Right atrium auricular region (tissue), 2 donors: ENCODE results near the gene PALLD. TPM values are rescaled to one million over a fixed set of nuclear protein-coding genes. Genes with fewer than 3 reads are reported as not detected.

Experiments used
- DNase-seq: peaks from one replicate; pipeline ENCODE4 v3.0.0-alpha.2; 2019; ENCODE audit warnings: low spot score
- H3K27ac ChIP-seq, 2 donors: fragments of 200-600 bp; sonication (generic); 1 replicate in 1 of 2; 2 replicates in 1 of 2; pipeline ENCODE4 v1.5.1; 2016 to 2019
- H3K27me3 ChIP-seq, 2 donors: fragments of 200-600 bp; sonication (generic); one replicate each; pipeline versions ENCODE4 v1.5.1 to v1.6.0; 2017 to 2019
- H3K36me3 ChIP-seq: fragments of 200-600 bp; sonication (generic); one replicate; pipeline ENCODE4 v1.5.1; 2016
- H3K4me1 ChIP-seq, 2 donors: fragments of 200-600 bp; sonication (generic); one replicate each; pipeline versions ENCODE4 v1.5.1 to v1.6.0; 2017 to 2019
- H3K4me3 ChIP-seq, 2 donors: fragments of 200-600 bp; sonication (generic); 1 replicate in 1 of 2; 2 replicates in 1 of 2; pipeline ENCODE4 v1.5.1; 2017 to 2019; ENCODE audit warnings: mild to moderate bottlenecking in 1 of 2, moderate library complexity in 1 of 2
- H3K9me3 ChIP-seq, 2 donors: fragments of 200-600 bp; sonication (generic); one replicate each; pipeline ENCODE4 v1.5.1; 2019
- total RNA-seq, 2 donors: library from RNA; depleted of rRNA; stranded (reverse); fragments of >200 nt; gene quantifications; one replicate each; pipeline ENCODE4 v1.1.0, GENCODE V29; 2016
- TF ChIP-seq, protein P1 (sequence below), 2 donors: fragments of 200-600 bp; sonication (generic); IDR thresholded peaks; one replicate each; pipeline ENCODE4 v1.5.1; 2019; ENCODE audit warnings: antibody characterized with exemption in 2 of 2

PALLD gene
- total RNA-seq, 2 donors from 2014 or later: 764 to 782 TPM

DNA sequence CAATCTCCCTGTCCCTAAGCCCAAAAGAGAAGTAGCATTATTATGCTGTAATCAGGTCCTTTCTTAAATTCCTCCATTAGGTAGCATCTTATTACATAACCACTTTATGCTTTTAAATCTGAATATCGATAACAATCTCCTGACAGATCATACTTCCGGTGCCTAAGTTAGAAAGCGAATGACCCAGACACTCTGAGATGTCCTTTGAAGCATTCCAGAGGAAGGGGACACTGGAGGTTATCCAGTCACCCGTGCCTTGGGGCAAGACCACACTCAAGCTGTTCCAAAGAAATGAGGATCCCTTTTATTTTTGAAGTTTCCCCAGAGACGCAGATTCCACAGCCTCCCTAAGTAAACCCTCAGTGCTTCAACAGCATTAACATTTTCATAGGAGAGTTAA, 125.7 kb downstream of the PALLD start:
- TF ChIP-seq, protein P1, sequence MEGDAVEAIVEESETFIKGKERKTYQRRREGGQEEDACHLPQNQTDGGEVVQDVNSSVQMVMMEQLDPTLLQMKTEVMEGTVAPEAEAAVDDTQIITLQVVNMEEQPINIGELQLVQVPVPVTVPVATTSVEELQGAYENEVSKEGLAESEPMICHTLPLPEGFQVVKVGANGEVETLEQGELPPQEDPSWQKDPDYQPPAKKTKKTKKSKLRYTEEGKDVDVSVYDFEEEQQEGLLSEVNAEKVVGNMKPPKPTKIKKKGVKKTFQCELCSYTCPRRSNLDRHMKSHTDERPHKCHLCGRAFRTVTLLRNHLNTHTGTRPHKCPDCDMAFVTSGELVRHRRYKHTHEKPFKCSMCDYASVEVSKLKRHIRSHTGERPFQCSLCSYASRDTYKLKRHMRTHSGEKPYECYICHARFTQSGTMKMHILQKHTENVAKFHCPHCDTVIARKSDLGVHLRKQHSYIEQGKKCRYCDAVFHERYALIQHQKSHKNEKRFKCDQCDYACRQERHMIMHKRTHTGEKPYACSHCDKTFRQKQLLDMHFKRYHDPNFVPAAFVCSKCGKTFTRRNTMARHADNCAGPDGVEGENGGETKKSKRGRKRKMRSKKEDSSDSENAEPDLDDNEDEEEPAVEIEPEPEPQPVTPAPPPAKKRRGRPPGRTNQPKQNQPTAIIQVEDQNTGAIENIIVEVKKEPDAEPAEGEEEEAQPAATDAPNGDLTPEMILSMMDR (IDR thresholded peaks at IDR 0.05): no peak
- no peaks in the 10 kb centered on the region for H3K36me3 ChIP-seq
- H3K27ac ChIP-seq: peak overlapping the region in 1 of 2 donors; percentile 88
- no peaks in the 10 kb centered on the region for H3K27me3 ChIP-seq
- no peak overlapping the region for H3K4me3 ChIP-seq
- H3K4me1 ChIP-seq: peaks cover 0 to 13% of the 10 kb centered on the region in 2 donors
- no peaks in the 10 kb centered on the region for H3K9me3 ChIP-seq
- DNase-seq: no peak

DNA sequence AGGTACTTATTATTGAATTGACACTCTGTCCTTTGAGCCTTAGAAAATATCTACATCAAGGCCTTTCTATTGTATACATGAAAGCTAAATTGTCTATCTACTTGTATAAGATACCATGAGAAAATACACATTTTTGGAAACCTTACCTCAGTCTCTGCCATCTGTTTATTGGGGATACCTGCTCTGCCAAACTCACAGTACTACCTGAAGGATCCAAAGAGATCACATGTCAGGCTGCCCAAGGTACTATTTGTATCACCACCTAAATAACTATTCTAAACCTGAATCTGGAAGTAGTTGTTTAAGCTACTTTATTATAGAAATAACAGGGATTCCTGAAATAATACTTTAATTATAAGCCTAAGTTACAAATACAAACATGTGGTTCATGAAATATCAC, 126.2 kb downstream of the PALLD start:
- peaks cover 0 to 13% of the 10 kb centered on the region in 2 donors for H3K4me1 ChIP-seq
- no peaks in the 10 kb centered on the region for H3K27me3 ChIP-seq
- no peaks in the 10 kb centered on the region for H3K36me3 ChIP-seq
- DNase-seq: no peak
- TF ChIP-seq, protein P1 (IDR thresholded peaks at IDR 0.05): no peak
- no peak overlapping the region for H3K4me3 ChIP-seq
- H3K9me3 ChIP-seq: no peaks in the 10 kb centered on the region
- peak overlapping the region in 1 of 2 donors; percentile 88 for H3K27ac ChIP-seq

DNA sequence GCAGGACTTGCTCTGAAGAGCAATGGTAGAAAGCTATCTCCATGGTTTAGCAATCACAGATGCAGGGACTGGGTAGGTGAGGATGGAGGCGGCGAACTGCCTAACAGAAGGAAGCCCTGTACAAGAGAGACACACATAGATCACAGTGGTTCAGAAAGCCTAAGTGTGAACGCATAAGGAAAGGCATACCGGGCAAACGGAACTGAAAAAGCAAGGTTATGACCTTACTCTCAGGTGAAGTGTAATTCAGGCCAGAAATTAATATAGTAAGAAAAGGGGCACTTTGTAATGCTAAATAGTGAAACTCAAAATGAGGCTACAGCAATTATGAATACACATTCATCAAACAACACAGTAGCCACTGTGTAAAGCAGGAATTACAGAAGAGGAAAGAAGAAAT, 126.6 kb downstream of the PALLD start:
- peaks cover 0 to 12% of the 10 kb centered on the region in 2 donors for H3K4me1 ChIP-seq
- no peak for DNase-seq
- TF ChIP-seq, protein P1 (IDR thresholded peaks at IDR 0.05): no peak
- H3K9me3 ChIP-seq: no peaks in the 10 kb centered on the region
- no peaks in the 10 kb centered on the region for H3K36me3 ChIP-seq
- no peak overlapping the region for H3K4me3 ChIP-seq
- no peaks in the 10 kb centered on the region for H3K27me3 ChIP-seq
- H3K27ac ChIP-seq: peak overlapping the region in 1 of 2 donors; percentile 88

DNA sequence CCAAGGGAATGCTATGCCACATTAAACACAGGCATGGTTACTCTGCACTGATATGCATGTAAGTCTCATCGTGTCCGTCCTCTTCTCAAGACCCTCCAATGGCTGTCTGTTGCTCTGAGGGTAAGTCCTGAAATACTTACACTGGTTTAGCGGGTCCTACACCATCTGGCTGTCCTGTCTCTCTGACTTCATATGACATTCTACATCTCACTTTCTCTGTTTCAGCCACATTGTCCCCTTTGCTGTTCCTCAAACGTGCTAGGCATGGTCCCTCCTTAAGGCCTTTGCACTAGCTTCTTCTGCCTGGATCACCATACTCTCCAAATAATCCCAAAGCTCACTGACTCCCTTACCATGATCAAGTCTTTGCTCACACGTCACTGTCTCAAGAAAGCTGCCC, 131.4 kb downstream of the PALLD start:
- DNase-seq: no peak
- TF ChIP-seq, protein P1 (IDR thresholded peaks at IDR 0.05): no peak
- Histone ChIP-seq H3K9me3 (no peaks in the 10 kb centered on the region), H3K4me3 (no peak overlapping the region), H3K27me3 (no peaks in the 10 kb centered on the region), H3K36me3 (no peaks in the 10 kb centered on the region), H3K4me1 (peaks cover 0 to 19% of the 10 kb centered on the region in 2 donors), H3K27ac (no peak overlapping the region)

GRCh38 chr4:168629566-168629965, 132.7 kb downstream of the PALLD start:
- DNase-seq: no peak
- TF ChIP-seq, protein P1 (IDR thresholded peaks at IDR 0.05): no peak
- Histone ChIP-seq H3K27me3 (no peaks in the 10 kb centered on the region), H3K4me1 (peaks cover 0 to 32% of the 10 kb centered on the region in 2 donors), H3K27ac (no peak overlapping the region), H3K9me3 (no peaks in the 10 kb centered on the region), H3K36me3 (no peaks in the 10 kb centered on the region), H3K4me3 (no peak overlapping the region)
